H1 (cell line): ENCODE data around the gene GAS2L1. TPM values are rescaled to one million over a fixed set of nuclear protein-coding genes. Genes with fewer than 3 reads are reported as not detected.

Experiments used
- ATF2 ChIP-seq: IDR thresholded peaks from 2 replicates; pipeline ENCODE4 v1.6.1; 2012; ENCODE audit warnings: low read length, inconsistent platforms
- CEBPB ChIP-seq: IDR thresholded peaks from 2 replicates; pipeline ENCODE4 v1.6.1; 2012; ENCODE audit warnings: low read depth, low read length
- CREB1 ChIP-seq: IDR thresholded peaks from 2 replicates; pipeline ENCODE4 v1.6.1; 2012; ENCODE audit warnings: inconsistent platforms
- CTCF ChIP-seq, 3 experiments: IDR thresholded peaks; 1 replicate in 2 of 3; 2 replicates in 1 of 3; pipeline versions ENCODE4 v1.5.1 to v1.6.1; 2011; ENCODE audit warnings: low read length in 3 of 3, mild to moderate bottlenecking in 3 of 3, inconsistent platforms in 2 of 3, low read depth in 1 of 3, moderate library complexity in 1 of 3; ENCODE audit not compliant: insufficient read depth in 1 of 3; ENCODE audit errors: control extremely low read depth in 1 of 3
- EGR1 ChIP-seq: IDR thresholded peaks from 2 replicates; pipeline ENCODE4 v1.6.1; 2011; ENCODE audit warnings: low read depth, low read length, borderline replicate concordance
- EP300 ChIP-seq, 2 experiments: IDR thresholded peaks; 1 replicate in 1 of 2; 2 replicates in 1 of 2; pipeline ENCODE4 v1.6.1; 2011 to 2012; ENCODE audit warnings: low read depth in 2 of 2, low read length in 2 of 2, mild to moderate bottlenecking in 2 of 2, borderline replicate concordance in 1 of 2, inconsistent platforms in 1 of 2, moderate library complexity in 1 of 2
- HDAC6 ChIP-seq: IDR thresholded peaks from one replicate; pipeline ENCODE4 v1.7.1; 2012; ENCODE audit warnings: low read depth, mild to moderate bottlenecking, inconsistent platforms, low read length, moderate library complexity
- NRF1 ChIP-seq: IDR thresholded peaks from 2 replicates; pipeline ENCODE4 v1.6.1; 2011; ENCODE audit warnings: mild to moderate bottlenecking, low read depth, low read length, improper control_type of control experiment
- PHF8 ChIP-seq: fragments of 200-600 bp; sonication (generic); conservative IDR thresholded peaks from 2 replicates; pipeline ENCODE4 v1.7.1; 2012; ENCODE audit warnings: low read depth, mild to moderate bottlenecking, inconsistent platforms, low read length, moderate library complexity
- POLR2AphosphoS5 ChIP-seq: IDR thresholded peaks from 2 replicates; pipeline ENCODE4 v1.6.1; 2011; ENCODE audit warnings: low read depth, low read length
- SP1 ChIP-seq: IDR thresholded peaks from 2 replicates; pipeline ENCODE4 v1.6.1; 2011; ENCODE audit warnings: low read depth, low read length
- polyA plus RNA-seq, 7 experiments: library from polyadenylated mRNA; depleted of rRNA in 3 of 7; stranded (reverse) in 5 of 7; unstranded in 2 of 7; fragments of >200 nt in 5 of 7; fragments of 200-250 nt in 2 of 7; gene quantifications; 1 replicate in 5 of 7; 2 replicates in 1 of 7; 4 replicates in 1 of 7; pipeline versions ENCODE4 v1.2.1 to v1.2.3, GENCODE V29; 2011 to 2013; ENCODE audit warnings: missing spikeins in 2 of 7, mixed read lengths in 2 of 7
- total RNA-seq: library from RNA; stranded (reverse); fragmentation: NEBNext Ultra II Directional; extraction: Animal tissue kit (Norgen Biotek cat#: 25700); gene quantifications from 2 replicates; pipeline ENCODE4 v1.2.1, GENCODE V29; 2021

GAS2L1 gene
- total and polyA plus RNA-seq, 2 of the 8 experiments (the other 6 are each of a cell fraction or from before 2014, with no cell fraction given) = 3.6 to 10.1 TPM

- TF ChIP-seq ATF2 (no peak), SP1 (no peak), CEBPB (no peak), HDAC6 (no peak), CTCF (IDR thresholded peaks at IDR 0.05; ENCODE audit: control extremely low read depth in 1 of 3, insufficient read depth in 1 of 3, low read depth in 1 of 3, low read length in 3 of 3) (peak in 1 of 3 experiments; percentile 3; a peak in 1 of 4 replicates), EGR1 (no peak), NRF1 (no peak), POLR2AphosphoS5 (no peak), PHF8 (0 out of 2 replicates have a peak, but pooled peaks have one; percentile 32), EP300 (IDR thresholded peaks at IDR 0.05; ENCODE audit: borderline replicate concordance in 1 of 2, low read depth in 2 of 2, low read length in 2 of 2) (no peak), CREB1 (no peak)
These were observed at the start of gene GAS2L1 (continued) for GRCh38 chr22:29306175-29306834.
